HEK293 (cell line): ENCODE data around the gene SP9.
A peak's percentile ranks its signal among the peaks of the same experiment; 100 is the strongest.

Experiments
- CTCF ChIA-PET: fragments of 350-600 bp; formaldehyde crosslinking; extraction: SDS; loops from one replicate; lab custom pipeline; 2021; ENCODE audit warnings: antibody characterized with exemption; lab: Yijun Ruan, JAX
- POLR2A ChIA-PET: fragments of 300-600 bp; formaldehyde crosslinking; extraction: SDS; loops from one replicate; lab custom pipeline; 2020; ENCODE audit warnings: antibody characterized with exemption, inconsistent platforms; lab: Yijun Ruan, JAX
- H3K27ac ChIP-seq: fragments of 200-500 bp; sonication (Bioruptor generic); 2 replicates; pipeline ENCODE4 v1.5.1; 2014; ENCODE audit warnings: low read depth, low read length, control low read depth, inconsistent platforms; ENCODE audit errors: extremely low read depth
- H3K36me3 ChIP-seq, 2 experiments: fragments of 200-500 bp in 1 of 2; sonication (Bioruptor generic) in 1 of 2; 1 replicate in 1 of 2; 2 replicates in 1 of 2; pipeline ENCODE4 v1.5.1; 2014 to 2017; ENCODE audit warnings: inconsistent platforms in 2 of 2, low read length in 2 of 2; ENCODE audit not compliant: control insufficient read depth in 2 of 2, insufficient read depth in 1 of 2
- H3K4me1 ChIP-seq: fragments of 200-500 bp; sonication (Bioruptor generic); 2 replicates; pipeline ENCODE4 v1.5.1; 2014; ENCODE audit warnings: mild to moderate bottlenecking, low read length, inconsistent platforms; ENCODE audit not compliant: control insufficient read depth, insufficient read depth
- H3K4me3 ChIP-seq: 2 replicates; pipeline ENCODE4 v1.5.1; 2011; ENCODE audit warnings: low read depth, mild to moderate bottlenecking, control low read depth, low read length, moderate library complexity
- H3K9me3 ChIP-seq: fragments of 200-500 bp; sonication (Bioruptor generic); 2 replicates; pipeline ENCODE4 v1.5.1; 2014; ENCODE audit warnings: low read depth, low read length, inconsistent platforms; ENCODE audit not compliant: control insufficient read depth, insufficient read depth
- CTCF ChIP-seq: fragments of 450-650 bp; formaldehyde crosslinking; IDR thresholded peaks from 2 replicates; pipeline ENCODE4 v1.5.1; 2016; ENCODE audit warnings: missing biosample characterization, missing genetic modification characterization
- EGR2 ChIP-seq: fragments of 450-650 bp; formaldehyde crosslinking; IDR thresholded peaks from 2 replicates; pipeline ENCODE4 v1.5.1; 2016; ENCODE audit warnings: low read depth, missing biosample characterization, missing genetic modification characterization
- FEZF1 ChIP-seq: fragments of 450-650 bp; formaldehyde crosslinking; IDR thresholded peaks from 2 replicates; pipeline ENCODE4 v1.5.1; 2016; ENCODE audit warnings: missing biosample characterization, missing genetic modification characterization
- KLF16 ChIP-seq: fragments of 450-650 bp; formaldehyde crosslinking; IDR thresholded peaks from 2 replicates; pipeline ENCODE4 v1.5.1; 2017; ENCODE audit warnings: missing biosample characterization, missing genetic modification characterization
- ZBTB26 ChIP-seq: fragments of 450-650 bp; formaldehyde crosslinking; optimal IDR thresholded peaks from 2 replicates; pipeline ENCODE3; 2016; ENCODE audit warnings: missing biosample characterization, mild to moderate bottlenecking, missing genetic modification characterization
- ZEB2 ChIP-seq: fragments of 450-650 bp; formaldehyde crosslinking; IDR thresholded peaks from 2 replicates; pipeline ENCODE4 v1.5.1; 2016; ENCODE audit warnings: missing biosample characterization, missing genetic modification characterization
- ZNF202 ChIP-seq: fragments of 450-650 bp; formaldehyde crosslinking; IDR thresholded peaks from 2 replicates; pipeline ENCODE4 v1.5.1; 2016; ENCODE audit warnings: missing biosample characterization, missing genetic modification characterization, borderline replicate concordance
- ZNF416 ChIP-seq: fragments of 450-650 bp; formaldehyde crosslinking; IDR thresholded peaks from 2 replicates; pipeline ENCODE4 v1.5.1; 2016; ENCODE audit warnings: missing biosample characterization, missing genetic modification characterization
- ZNF426 ChIP-seq: fragments of 450-650 bp; formaldehyde crosslinking; IDR thresholded peaks from 2 replicates; pipeline ENCODE4 v1.5.1; 2017; ENCODE audit warnings: missing biosample characterization, missing genetic modification characterization, mild to moderate bottlenecking, inconsistent platforms, moderate library complexity
- ZNF449 ChIP-seq: fragments of 450-650 bp; formaldehyde crosslinking; IDR thresholded peaks from 2 replicates; pipeline ENCODE4 v1.5.1; 2017; ENCODE audit warnings: missing biosample characterization, mild to moderate bottlenecking, missing genetic modification characterization, moderate library complexity
- ZNF510 ChIP-seq: fragments of 450-650 bp; formaldehyde crosslinking; IDR thresholded peaks from 2 replicates; pipeline ENCODE4 v1.5.1; 2018; ENCODE audit warnings: mild to moderate bottlenecking, missing genetic modification characterization, missing biosample characterization; ENCODE audit not compliant: insufficient replicate concordance
- ZNF521 ChIP-seq: fragments of 450-650 bp; formaldehyde crosslinking; IDR thresholded peaks from 2 replicates; pipeline ENCODE4 v1.5.1; 2017; ENCODE audit warnings: missing biosample characterization, mild to moderate bottlenecking, missing genetic modification characterization
- ZNF571 ChIP-seq: fragments of 450-650 bp; formaldehyde crosslinking; IDR thresholded peaks from 2 replicates; pipeline ENCODE4 v1.5.0; 2017; ENCODE audit warnings: missing biosample characterization, missing genetic modification characterization
- ZNF610 ChIP-seq: fragments of 450-650 bp; formaldehyde crosslinking; IDR thresholded peaks from 2 replicates; pipeline ENCODE4 v1.5.1; 2016; ENCODE audit warnings: missing biosample characterization, missing genetic modification characterization, borderline replicate concordance
- ZNF654 ChIP-seq: fragments of 450-650 bp; formaldehyde crosslinking; IDR thresholded peaks from 2 replicates; pipeline ENCODE4 v1.5.1; 2016; ENCODE audit warnings: low read depth, missing biosample characterization, missing genetic modification characterization
- ZNF660 ChIP-seq: fragments of 450-650 bp; IDR thresholded peaks from 2 replicates; pipeline ENCODE4 v1.5.1; 2018; ENCODE audit warnings: missing biosample characterization, mild to moderate bottlenecking, missing genetic modification characterization
- ZNF692 ChIP-seq: fragments of 450-650 bp; formaldehyde crosslinking; IDR thresholded peaks from 2 replicates; pipeline ENCODE4 v1.5.1; 2016; ENCODE audit warnings: missing biosample characterization, missing genetic modification characterization
- ZNF76 ChIP-seq: fragments of 450-650 bp; formaldehyde crosslinking; IDR thresholded peaks from 2 replicates; pipeline ENCODE4; 2016; ENCODE audit warnings: low read depth, missing biosample characterization, missing genetic modification characterization, borderline replicate concordance
- ZSCAN23 ChIP-seq: fragments of 450-650 bp; formaldehyde crosslinking; IDR thresholded peaks from 2 replicates; pipeline ENCODE4 v1.5.1; 2016; ENCODE audit warnings: missing biosample characterization, missing genetic modification characterization
- ZXDB ChIP-seq: fragments of 450-650 bp; formaldehyde crosslinking; IDR thresholded peaks from 2 replicates; pipeline ENCODE4 v1.5.1; 2016; ENCODE audit warnings: missing biosample characterization, missing genetic modification characterization

The SP9 gene

GRCh38 chr2:174339561-174340399, 5.0 kb downstream of the SP9 start:
- TF ChIP-seq ZNF202 (tag by site-specific recombination): peak; percentile 78
- TF ChIP-seq ZNF426: no peak
- TF ChIP-seq, all 188 proteins: peak for 1
- CTCF ChIA-PET: interaction anchor here (0.6 to 2.1 kb wide), 5 partner anchors 192 to 1299 kb away, joined by 3 to 12 read pairs (median 4); no protein-coding TSS in a partner anchor
- POLR2A ChIA-PET: interaction anchor here (1.2 kb wide), 1 partner anchor 374 kb away, joined by 3 read pairs; no protein-coding TSS in a partner anchor
- Histone ChIP-seq H3K4me1 (no peaks in the 10 kb centered on the region), H3K36me3 (no peaks in the 10 kb centered on the region), H3K4me3 (peak overlapping the region; percentile 23), H3K9me3 (no peaks in the 10 kb centered on the region), H3K27ac (no peak overlapping the region)

GRCh38 chr2:174340400-174341292, 5.9 kb downstream of the SP9 start:
- ChIA-PET POLR2A (interaction anchor here (0.6 to 1.0 kb wide), 3 partner anchors 16 to 222 kb away, joined by 3 to 5 read pairs (median 3); partner anchors contain the start of gene OLA1), CTCF (interaction anchor here (0.5 to 2.1 kb wide), 40 partner anchors 10 to 1361 kb away, joined by 3 to 15 read pairs (median 3); no protein-coding TSS in a partner anchor)
- H3K4me1 ChIP-seq: no peaks in the 10 kb centered on the region
- H3K4me3 ChIP-seq: peak overlapping the region; percentile 17
- no peak overlapping the region; the same call in 1 of the 2 replicates for H3K27ac ChIP-seq
- TF ChIP-seq ZSCAN23 (no peak), ZNF202 (tag by site-specific recombination) (peak; percentile 98)
- H3K36me3 ChIP-seq: no peaks in the 10 kb centered on the region
- H3K9me3 ChIP-seq: no peaks in the 10 kb centered on the region

- ChIA-PET CTCF (interaction anchor here (0.5 to 2.1 kb wide), 38 partner anchors 9 to 1362 kb away, joined by 3 to 15 read pairs (median 3); no protein-coding TSS in a partner anchor), POLR2A (interaction anchor here (0.6 to 1.0 kb wide), 4 partner anchors 17 to 401 kb away, joined by 3 to 5 read pairs (median 3); partner anchors contain the start of gene OLA1)
- H3K9me3 ChIP-seq: no peaks in the 10 kb centered on the region
- H3K36me3 ChIP-seq: no peaks in the 10 kb centered on the region
- no peaks in the 10 kb centered on the region for H3K4me1 ChIP-seq
- H3K27ac ChIP-seq: no peak overlapping the region
- no peak overlapping the region for H3K4me3 ChIP-seq
- TF ChIP-seq FEZF1 (tag by site-specific recombination) (no peak), KLF16 (tag by site-specific recombination) (no peak), ZNF610 (tag by site-specific recombination) (no peak), ZXDB (tag by site-specific recombination) (no peak), ZEB2 (tag by site-specific recombination) (0 out of 2 replicates have a peak, but pooled peaks have one; percentile 22), ZNF571 (tag by site-specific recombination) (no peak), ZBTB26 (peak; percentile 14), EGR2 (no peak), ZNF521 (no peak), ZNF449 (tag by site-specific recombination) (no peak), ZNF660 (peak; percentile 63), ZNF510 (tag by site-specific recombination) (no peak), CTCF (tag by site-specific recombination) (peak; percentile 77), ZNF416 (no peak), ZNF76 (no peak), ZNF654 (tag by site-specific recombination) (peak; percentile 69), ZNF692 (tag by site-specific recombination) (no peak)
Measured at GRCh38 chr2:174341293-174341994, 6.7 kb downstream of the SP9 start.
